K562 (cell line): Measurements from ENCODE around the gene SEC63. TPM values are rescaled to one million over a fixed set of nuclear protein-coding genes. Genes with fewer than 3 reads are reported as not detected.

Source experiments
- ATAC-seq: fragments of 200-7000 bp; cut with Tn5 transposase; 3 replicates; pipeline ENCODE4 v1.9.1; 2020; ENCODE audit warnings: moderate library complexity
- BruUV-seq: library from RNA; stranded (reverse); fragments of 400-500 nt; replicated peaks from 2 replicates; lab custom pipeline; 2021; lab: Mats Ljungman, UMichigan
- CTCF ChIA-PET: fragments of 300-600 bp; formaldehyde crosslinking; extraction: SDS; loops from one replicate; lab custom pipeline; 2021; ENCODE audit warnings: low intra/inter-chr PET ratio; lab: Yijun Ruan, JAX
- POLR2A ChIA-PET: fragments of 300-600, 350-650 bp; sonication (Branson Sonifier 250); formaldehyde crosslinking; extraction: SDS; loops from one replicate; lab custom pipeline; 2021; ENCODE audit warnings: antibody characterized with exemption, inconsistent platforms; lab: Yijun Ruan, JAX
- DNase-seq, 4 experiments: peaks; one replicate each; pipeline versions ENCODE4 v3.0.0 to v3.0.0-alpha.2; 2011 to 2018; ENCODE audit warnings: low spot score in 3 of 4, mixed read lengths in 3 of 4; ENCODE audit errors: extremely low read depth in 1 of 4
- FAIRE-seq: peaks from 2 replicates; lab custom pipeline; 2011; peaks lifted over from hg19 to GRCh38; lab: Jason Lieb, UNC
- H2AFZ ChIP-seq: 2 replicates; pipeline ENCODE4 v1.6.0; 2011; ENCODE audit warnings: low read depth, low read length, control low read depth, inconsistent platforms
- H3K27ac ChIP-seq: fragments of 200-600 bp; 3 replicates; pipeline ENCODE4 v1.8.0; 2011; ENCODE audit warnings: low read depth, mild to moderate bottlenecking, control low read depth, inconsistent platforms, low read length, moderate library complexity, mixed read lengths; ENCODE audit errors: extremely low read depth
- H3K27me3 ChIP-seq, 2 experiments: fragments of 300-600 bp in 1 of 2; 2 replicates in 1 of 2; 3 replicates in 1 of 2; pipeline versions ENCODE4 v1.6.0 to v1.8.0; 2011; ENCODE audit warnings: inconsistent platforms in 2 of 2, low read length in 2 of 2, mild to moderate bottlenecking in 1 of 2, mixed read lengths in 1 of 2, moderate library complexity in 1 of 2; ENCODE audit not compliant: control insufficient read depth in 2 of 2, insufficient read depth in 2 of 2
- H3K36me3 ChIP-seq: fragments of 300-600 bp; 3 replicates; pipeline ENCODE4 v1.8.0; 2011; ENCODE audit warnings: mild to moderate bottlenecking, low read length, inconsistent platforms; ENCODE audit not compliant: control insufficient read depth, insufficient read depth
- H3K4me1 ChIP-seq, 2 experiments: fragments of 200-600 bp in 1 of 2; replicated peaks in 1 of 2; 2 replicates in 1 of 2; 3 replicates in 1 of 2; pipeline versions ENCODE4 v1.5.1 to v1.8.0; 2011; ENCODE audit warnings: inconsistent platforms in 2 of 2, low read length in 2 of 2, mild to moderate bottlenecking in 1 of 2, mixed read lengths in 1 of 2, moderate library complexity in 1 of 2; ENCODE audit not compliant: control insufficient read depth in 2 of 2, insufficient read depth in 2 of 2
- H3K4me2 ChIP-seq: 2 replicates; pipeline ENCODE4 v1.6.1; 2011; ENCODE audit warnings: low read length, control low read depth, inconsistent platforms, mixed read lengths; ENCODE audit not compliant: insufficient read depth
- H3K4me3 ChIP-seq: fragments of 200-600 bp; sonication (generic), shearing (Covaris generic); 2 replicates; pipeline ENCODE4 v1.5.1; 2016; ENCODE audit warnings: control low read depth, inconsistent platforms
- H3K79me2 ChIP-seq: fragments of 200-600 bp; 3 replicates; pipeline ENCODE4 v1.8.0; 2011; ENCODE audit warnings: low read length, inconsistent platforms; ENCODE audit not compliant: control insufficient read depth, insufficient read depth
- H3K9ac ChIP-seq, 2 experiments: 2 replicates each; pipeline versions ENCODE4 v1.6.0 to v1.6.1; 2011; ENCODE audit warnings: low read depth in 2 of 2, low read length in 2 of 2, control low read depth in 1 of 2, inconsistent platforms in 1 of 2, mild to moderate bottlenecking in 1 of 2, mixed read lengths in 1 of 2; ENCODE audit not compliant: insufficient read depth in 1 of 2
- H3K9me1 ChIP-seq: one replicate; pipeline ENCODE4 v1.6.0; 2011; ENCODE audit warnings: inconsistent platforms, mild to moderate bottlenecking, low read length, moderate library complexity; ENCODE audit not compliant: control insufficient read depth, insufficient read depth
- H3K9me3 ChIP-seq: replicated peaks from 2 replicates; pipeline ENCODE4 v1.5.1; 2011; ENCODE audit warnings: low read depth, low read length, inconsistent platforms; ENCODE audit not compliant: control insufficient read depth, insufficient read depth
- H4K20me1 ChIP-seq: replicated peaks from 2 replicates; pipeline ENCODE4 v1.6.1; 2011; ENCODE audit warnings: low read length, inconsistent platforms, mixed read lengths; ENCODE audit not compliant: control insufficient read depth, insufficient read depth
- BCL6 ChIP-seq: fragments of 250-450 bp; sonication (Bioruptor Pico); IDR thresholded peaks from 2 replicates; pipeline ENCODE4 v1.4.0; 2020
- CREM ChIP-seq: IDR thresholded peaks from 2 replicates; pipeline ENCODE4 v1.6.1; 2014; ENCODE audit warnings: antibody characterized with exemption, low read depth
- GTF2E2 ChIP-seq: fragments of 200-800 bp; sonication (Bioruptor generic); IDR thresholded peaks from 2 replicates; pipeline ENCODE4 v1.6.1; 2016; ENCODE audit warnings: missing genetic modification characterization, missing compliant biosample characterization
- GTF3C2 ChIP-seq: IDR thresholded peaks from 3 replicates; pipeline ENCODE4 v1.6.1; 2011; ENCODE audit warnings: borderline replicate concordance, mild to moderate bottlenecking, moderate library complexity; ENCODE audit not compliant: insufficient read length; ENCODE audit errors: extremely low read depth
- IRF1 ChIP-seq: sonication (generic); formaldehyde crosslinking; IDR thresholded peaks from 2 replicates; pipeline ENCODE4 v1.8.0; 2022; ENCODE audit warnings: missing genetic modification reagents, mild to moderate bottlenecking, borderline replicate concordance
- IRF9 ChIP-seq: fragments of 450-650 bp; IDR thresholded peaks from 2 replicates; pipeline ENCODE4 v1.6.1; 2016; ENCODE audit warnings: missing biosample characterization, missing genetic modification characterization
- PTRF ChIP-seq: fragments of 450-650 bp; IDR thresholded peaks from 2 replicates; pipeline ENCODE4 v1.6.1; 2016; ENCODE audit warnings: mild to moderate bottlenecking, missing genetic modification characterization, missing compliant biosample characterization
- THAP7 ChIP-seq: fragments of 250-450 bp; sonication (Bioruptor Pico); IDR thresholded peaks from 2 replicates; pipeline ENCODE4 v1.5.0; 2021
- ZBTB26 ChIP-seq: fragments of 450-650 bp; formaldehyde crosslinking; IDR thresholded peaks from 2 replicates; pipeline ENCODE4 v1.4.0; 2022; ENCODE audit warnings: missing genetic modification characterization
- ZNF121 ChIP-seq: sonication (generic); formaldehyde crosslinking; conservative IDR thresholded peaks from 2 replicates; pipeline ENCODE4 v1.8.0; 2022; ENCODE audit warnings: missing genetic modification reagents
- ZNF354B ChIP-seq: fragments of 250-450 bp; sonication (Bioruptor Pico); IDR thresholded peaks from 2 replicates; pipeline ENCODE4 v1.4.0; 2020
- ZNF583 ChIP-seq: fragments of 250-450 bp; sonication (Bioruptor Pico); IDR thresholded peaks from 2 replicates; pipeline ENCODE4 v1.4.0; 2020
- ZNF740 ChIP-seq, 3 experiments: fragments of 200-800 bp in 1 of 3; sonication (Bioruptor generic) in 1 of 3; sonication (generic) in 1 of 3; formaldehyde crosslinking in 1 of 3; IDR thresholded peaks; 2 replicates each; pipeline versions ENCODE4 v1.6.1 to v1.8.0; 2016 to 2022; ENCODE audit warnings: mild to moderate bottlenecking in 2 of 3, missing compliant biosample characterization in 2 of 3, missing genetic modification characterization in 2 of 3, missing genetic modification reagents in 1 of 3
- WGBS: fragments of 100-300 bp; shearing (Covaris generic); methylation state at CpG from one replicate; pipeline ENCODE4 v1.1.6; 2016; ENCODE audit warnings: low coverage, mixed read lengths; ENCODE audit not compliant: insufficient coverage; ENCODE audit errors: missing lambda C conversion rate; 5-methylcytosine and 5-hydroxymethylcytosine counted together
- in situ Hi-C: fragments of 300-500 bp; cut with MboI; formaldehyde crosslinking; loops from 4 replicates; pipeline ENCODE4 v1.15.0; 2018; ENCODE audit warnings: inconsistent platforms, mixed read lengths
- intact Hi-C: fragments of 100-400 bp; cut with micrococcal nuclease; formaldehyde crosslinking; loops from 2 replicates; pipeline ENCODE4 v1.14.2; 2022
- polyA plus RNA-seq, 8 experiments: library from polyadenylated mRNA; depleted of rRNA in 4 of 8; stranded (reverse) in 5 of 8; unstranded in 3 of 8; fragments of >200 nt; fragmentation: Nextera tagmentation in 2 of 8; fragmentation: Illumina TruSeq in 1 of 8; extraction: Ambion mirVana in 2 of 8; extraction: Trizol in 1 of 8; gene quantifications; 2 replicates each; pipeline versions ENCODE4 v1.2.1 to v1.2.3, GENCODE V29; 2011 to 2014; ENCODE audit warnings: inconsistent platforms in 1 of 8, missing spikeins in 1 of 8
- total RNA-seq, 7 experiments: library from RNA; depleted of rRNA in 6 of 7; stranded (reverse); fragments of >200 nt in 6 of 7; fragmentation: Illumina TruSeq in 2 of 7; extraction: Trizol in 2 of 7; gene quantifications; 2 replicates each; pipeline versions ENCODE4 v1.2.1 to v1.2.3, GENCODE V29; 2011 to 2021; ENCODE audit warnings: low replicate concordance in 1 of 7

The SEC63 gene
- total and polyA plus RNA-seq, 9 of the 15 experiments (the other 6 are each of a cell fraction or from before 2014, with no cell fraction given): 13.8 to 74.6 (median 28.4) TPM

GRCh38 chr6:107941627-107942026 is 16.4 kb downstream of the SEC63 start (continued):
- no peak for TF ChIP-seq ZNF740 (CRISPR knock-in tag; IDR thresholded peaks at IDR 0.05)
- no peak for TF ChIP-seq ZNF740 (tag; IDR thresholded peaks at IDR 0.05)
- TF ChIP-seq IRF1 (CRISPR knock-in tag): no peak

GRCh38 chr6:107941199-107941598 is 16.8 kb downstream of the SEC63 start:
- Histone ChIP-seq H4K20me1 (peaks cover 31% of the 10 kb centered on the region), H3K4me1 (peaks cover 3 to 17% of the 10 kb centered on the region in 2 experiments; a peak in 2 of 5 replicates), H3K9me3 (no peaks in the 10 kb centered on the region), H3K9me1 (no peaks in the 10 kb centered on the region), H2AFZ (no peak overlapping the region), H3K27me3 (no peaks in the 10 kb centered on the region), H3K79me2 (peaks cover 86% of the 10 kb centered on the region), H3K9ac (0 out of 4 replicates have a peak overlapping the region, but pooled peaks of 1 of the 2 experiments have one; percentile 4), H3K4me2 (no peak overlapping the region), H3K36me3 (peaks cover 7% of the 10 kb centered on the region; the same call in 2 of the 3 replicates), H3K27ac (no peak overlapping the region), H3K4me3 (no peak overlapping the region)
- CTCF ChIA-PET: no interaction called here
- BruUV-seq: no TSS peak
- POLR2A ChIA-PET: interaction anchor here (0.6 to 4.8 kb wide), 4 partner anchors 10 to 38 kb away, joined by 3 to 32 read pairs (median 20); partner anchors contain the start of gene SEC63
- DNase-seq (no peak), FAIRE-seq (no peak), ATAC-seq (no peak)
- 33% methylated on average over 2 of the region's 2 CpGs for WGBS
- in situ Hi-C loops: no loop called here
- intact Hi-C loops: no loop called here
- TF ChIP-seq PTRF (no peak), ZBTB26 (CRISPR knock-in tag) (no peak), ZNF354B (no peak), ZNF121 (CRISPR knock-in tag) (no peak), GTF2E2 (tag) (no peak), IRF9 (tag) (no peak), BCL6 (CRISPR knock-in tag) (no peak), ZNF583 (CRISPR knock-in tag) (no peak), THAP7 (CRISPR knock-in tag) (no peak), CREM (no peak), GTF3C2 (no peak)
